Effector memory CD4-positive, alpha-beta T cell (primary cell): ENCODE data around the gene UBFD1.
"Not testable (repeated sequence)": the region's sequence is repeated elsewhere in the genome, so short reads cannot be mapped to it uniquely, and the experiment has no call there.

ENCODE experiments used
- DNase-seq, 3 donors: peaks; one replicate each; pipeline ENCODE4 v3.0.0-alpha.2; 2020
- H3K27ac ChIP-seq: 2 replicates; pipeline ENCODE4 v1.7.0; 2013; ENCODE audit warnings: mild to moderate bottlenecking, low read length, moderate library complexity; ENCODE audit not compliant: insufficient read depth, poor library complexity, severe bottlenecking
- H3K27me3 ChIP-seq: replicated peaks from 2 replicates; pipeline ENCODE4 v1.7.0; 2013; ENCODE audit warnings: mild to moderate bottlenecking, low read length; ENCODE audit not compliant: insufficient read depth, control insufficient read depth, poor library complexity, severe bottlenecking
- H3K36me3 ChIP-seq: 2 replicates; pipeline ENCODE4 v1.7.0; 2013; ENCODE audit warnings: mild to moderate bottlenecking, low read length, moderate library complexity; ENCODE audit not compliant: control insufficient read depth, insufficient read depth
- H3K4me1 ChIP-seq: 2 replicates; pipeline ENCODE4 v1.7.0; 2013; ENCODE audit warnings: low read length, mild to moderate bottlenecking; ENCODE audit not compliant: control insufficient read depth, insufficient read depth, poor library complexity, severe bottlenecking
- H3K4me3 ChIP-seq: 2 replicates; pipeline ENCODE4 v1.7.0; 2013; ENCODE audit warnings: low read length, low read depth, mild to moderate bottlenecking; ENCODE audit not compliant: insufficient read depth, poor library complexity, severe bottlenecking
- H3K9me3 ChIP-seq: 2 replicates; pipeline ENCODE4 v1.7.0; 2013; ENCODE audit warnings: mild to moderate bottlenecking, low read length, moderate library complexity; ENCODE audit not compliant: control insufficient read depth
- total RNA-seq, 3 donors: gene quantifications; one replicate each; lab custom pipeline; 2026; lab: John Stamatoyannopoulos, UW

The UBFD1 gene
- total RNA-seq = 23.6 to 37.9 (median 28.7) reads per million in 3 donors

- H3K9me3 ChIP-seq = no peaks in the 10 kb centered on the region
- peak within 1 kb of the TSS; percentile 78 for H3K4me3 ChIP-seq
- H3K4me1 ChIP-seq = peaks cover 13% of the 10 kb centered on the region
- DNase-seq = peak; percentile 89 to 91 (median 91)
- H3K36me3 ChIP-seq = peaks cover 6% of the 10 kb centered on the region
- H3K27me3 ChIP-seq = no peaks in the 10 kb centered on the region
- H3K27ac ChIP-seq = peak within 1 kb of the TSS; percentile 80
Measured at GRCh38 chr16:23556881-23557778, at the start of gene UBFD1, which contains the start of gene EARS2. Gene UBFD1, plus strand, starts transcription at chr16:23557727. Its CDS starts 16 bp downstream, at chr16:23557743. Gene EARS2, minus strand, starts transcription at chr16:23557350. Its CDS starts 7 bp downstream, at chr16:23557343.

- Histone ChIP-seq H3K4me1 (peaks cover 41% of the 10 kb centered on the region), H3K27me3 (no peaks in the 10 kb centered on the region), H3K36me3 (no peaks in the 10 kb centered on the region), H3K9me3 (no peaks in the 10 kb centered on the region), H3K27ac (no peak overlapping the region), H3K4me3 (peak overlapping the region; percentile 65)
- no peak for DNase-seq
Measured at GRCh38 chr16:23508589-23509440, 48.7 kb upstream of the UBFD1 start.

GRCh38 chr16:23509441-23509754, 48.1 kb upstream of the UBFD1 start:
- Histone ChIP-seq H3K36me3 (no peaks in the 10 kb centered on the region), H3K4me3 (peak overlapping the region; percentile 65), H3K27me3 (no peaks in the 10 kb centered on the region), H3K4me1 (peaks cover 46% of the 10 kb centered on the region), H3K9me3 (no peaks in the 10 kb centered on the region), H3K27ac (no peak overlapping the region)
- DNase-seq = no peak

- Histone ChIP-seq H3K27me3 (no peaks in the 10 kb centered on the region), H3K27ac (peak overlapping the region; percentile 66), H3K9me3 (no peaks in the 10 kb centered on the region), H3K4me1 (peaks cover 44% of the 10 kb centered on the region), H3K4me3 (peak overlapping the region; percentile 65), H3K36me3 (no peaks in the 10 kb centered on the region)
- DNase-seq = peak; percentile 12 to 21 (median 16)
Measured at GRCh38 chr16:23509782-23510163, 47.8 kb upstream of the UBFD1 start.

- DNase-seq = peak; percentile 59 to 75 (median 69)
- Histone ChIP-seq H3K4me1 (peaks cover 42% of the 10 kb centered on the region), H3K4me3 (peak within 1 kb of the TSS; percentile 65), H3K27me3 (no peaks in the 10 kb centered on the region), H3K9me3 (no peaks in the 10 kb centered on the region), H3K27ac (peak within 1 kb of the TSS; percentile 66), H3K36me3 (no peaks in the 10 kb centered on the region)
Measured at GRCh38 chr16:23510164-23510914, 47.2 kb upstream of the UBFD1 start, which contains the start of gene GGA2. Gene GGA2, minus strand, starts transcription at chr16:23510494. Its CDS starts 83 bp downstream, at chr16:23510411.

- Histone ChIP-seq H3K4me1 (peaks cover 41% of the 10 kb centered on the region), H3K4me3 (peak overlapping the region; percentile 65)
- not testable (repeated sequence) for DNase-seq, H3K27me3 ChIP-seq, H3K36me3 ChIP-seq, H3K9me3 ChIP-seq, H3K27ac ChIP-seq
Measured at GRCh38 chr16:23510915-23511270, 46.6 kb upstream of the UBFD1 start.

GRCh38 chr16:23511731-23512130, 45.8 kb upstream of the UBFD1 start:
- Histone ChIP-seq H3K27me3 (no peaks in the 10 kb centered on the region), H3K36me3 (no peaks in the 10 kb centered on the region), H3K27ac (no peak overlapping the region), H3K9me3 (no peaks in the 10 kb centered on the region), H3K4me1 (peaks cover 33% of the 10 kb centered on the region), H3K4me3 (no peak overlapping the region)
- no peak for DNase-seq

- H3K4me1 ChIP-seq = peaks cover 29% of the 10 kb centered on the region
Measured at GRCh38 chr16:23512168-23512695, 45.3 kb upstream of the UBFD1 start.

GRCh38 chr16:23514381-23515152, 43.0 kb upstream of the UBFD1 start:
- no peaks in the 10 kb centered on the region for H3K36me3 ChIP-seq
- H3K4me1 ChIP-seq = peaks cover 14% of the 10 kb centered on the region
- H3K9me3 ChIP-seq = no peaks in the 10 kb centered on the region
- no peak for DNase-seq
- no peak overlapping the region for H3K4me3 ChIP-seq
- H3K27ac ChIP-seq = no peak overlapping the region
- no peaks in the 10 kb centered on the region for H3K27me3 ChIP-seq

More at GRCh38 chr16:23512168-23512695, 45.3 kb upstream of the UBFD1 start:
- no peak for DNase-seq
- Histone ChIP-seq H3K27me3 (no peaks in the 10 kb centered on the region), H3K36me3 (no peaks in the 10 kb centered on the region), H3K4me3 (no peak overlapping the region), H3K27ac (no peak overlapping the region), H3K9me3 (no peaks in the 10 kb centered on the region)
